ENCODE results near the gene EML3. TPM values are rescaled to one million over a fixed set of nuclear protein-coding genes. Genes with fewer than 3 reads are reported as not detected.

The EML3 gene
- total RNA-seq, 1 experiment from 2014 or later: 43.7 TPM

DNA sequence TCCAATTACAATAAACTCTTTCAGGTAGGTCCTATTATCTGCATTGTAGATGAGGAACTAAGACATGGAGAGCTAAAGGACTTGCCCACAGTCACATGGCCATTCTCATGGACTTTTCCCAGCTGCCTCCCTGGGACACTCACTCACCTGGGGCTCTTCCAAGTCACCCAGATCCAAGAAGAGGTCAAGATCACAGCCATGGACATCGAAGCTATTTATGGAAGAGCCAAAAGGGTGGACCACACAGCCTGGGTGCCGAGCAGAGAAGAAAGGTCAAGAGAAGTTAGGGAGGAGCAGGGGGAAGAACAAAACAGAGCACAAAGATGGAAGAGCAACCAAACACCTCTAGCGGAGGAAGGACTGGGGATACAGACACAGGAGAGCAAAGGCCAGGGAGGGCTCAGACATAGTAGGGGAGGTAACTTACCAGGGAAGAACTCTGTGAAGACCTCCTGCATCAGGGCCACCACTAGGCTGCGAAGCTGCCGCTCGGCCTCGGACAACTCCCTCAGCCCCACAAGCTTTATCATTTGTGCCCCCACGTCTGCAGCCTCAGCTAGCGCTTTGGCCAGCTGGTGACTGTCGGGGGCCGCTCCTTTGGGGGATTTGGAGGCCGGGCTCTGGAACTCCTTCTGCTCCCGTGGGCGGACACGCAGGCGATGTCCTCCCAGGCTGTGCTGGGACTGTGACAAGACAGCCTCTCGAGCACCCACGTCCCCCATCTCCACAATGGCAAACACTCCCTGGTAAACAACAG is 31.4 kb downstream of the EML3 start:
- TF ChIP-seq, protein P1, sequence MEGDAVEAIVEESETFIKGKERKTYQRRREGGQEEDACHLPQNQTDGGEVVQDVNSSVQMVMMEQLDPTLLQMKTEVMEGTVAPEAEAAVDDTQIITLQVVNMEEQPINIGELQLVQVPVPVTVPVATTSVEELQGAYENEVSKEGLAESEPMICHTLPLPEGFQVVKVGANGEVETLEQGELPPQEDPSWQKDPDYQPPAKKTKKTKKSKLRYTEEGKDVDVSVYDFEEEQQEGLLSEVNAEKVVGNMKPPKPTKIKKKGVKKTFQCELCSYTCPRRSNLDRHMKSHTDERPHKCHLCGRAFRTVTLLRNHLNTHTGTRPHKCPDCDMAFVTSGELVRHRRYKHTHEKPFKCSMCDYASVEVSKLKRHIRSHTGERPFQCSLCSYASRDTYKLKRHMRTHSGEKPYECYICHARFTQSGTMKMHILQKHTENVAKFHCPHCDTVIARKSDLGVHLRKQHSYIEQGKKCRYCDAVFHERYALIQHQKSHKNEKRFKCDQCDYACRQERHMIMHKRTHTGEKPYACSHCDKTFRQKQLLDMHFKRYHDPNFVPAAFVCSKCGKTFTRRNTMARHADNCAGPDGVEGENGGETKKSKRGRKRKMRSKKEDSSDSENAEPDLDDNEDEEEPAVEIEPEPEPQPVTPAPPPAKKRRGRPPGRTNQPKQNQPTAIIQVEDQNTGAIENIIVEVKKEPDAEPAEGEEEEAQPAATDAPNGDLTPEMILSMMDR (IDR thresholded peaks at IDR 0.05; ENCODE audit: unreplicated experiment): no peak
- peaks cover 84% of the 10 kb centered on the region for H3K36me3 Mint-ChIP-seq (ENCODE audit: insufficient read depth, unreplicated experiment)
- ChIA-PET CTCF (interaction anchor here (0.7 kb wide), 1 partner anchor 21 kb away, joined by 3 read pairs; no protein-coding TSS in a partner anchor), POLR2A (interaction anchor here (0.7 to 4.6 kb wide), 3 partner anchors 7 to 10 kb away, joined by 3 to 22 read pairs (median 5); partner anchors contain the start of genes EEF1G and TUT1)
- no peak overlapping the region for H3K4me3 Mint-ChIP-seq (ENCODE audit: unreplicated experiment)
- no TSS peak for BruUV-seq (replicated peaks)
- no peak for DNase-seq (ENCODE audit: unreplicated experiment)
- no peak overlapping the region for H3K27ac Mint-ChIP-seq (ENCODE audit: low read depth, unreplicated experiment)
- H3K27me3 Mint-ChIP-seq (ENCODE audit: insufficient read depth, unreplicated experiment): no peaks in the 10 kb centered on the region
- no peaks in the 10 kb centered on the region for H3K9me3 Mint-ChIP-seq (ENCODE audit: unreplicated experiment)
- no peaks in the 10 kb centered on the region for H3K4me1 Mint-ChIP-seq (ENCODE audit: insufficient read depth, unreplicated experiment)
- intact Hi-C loops (cut with micrococcal nuclease): no loop called here

DNA sequence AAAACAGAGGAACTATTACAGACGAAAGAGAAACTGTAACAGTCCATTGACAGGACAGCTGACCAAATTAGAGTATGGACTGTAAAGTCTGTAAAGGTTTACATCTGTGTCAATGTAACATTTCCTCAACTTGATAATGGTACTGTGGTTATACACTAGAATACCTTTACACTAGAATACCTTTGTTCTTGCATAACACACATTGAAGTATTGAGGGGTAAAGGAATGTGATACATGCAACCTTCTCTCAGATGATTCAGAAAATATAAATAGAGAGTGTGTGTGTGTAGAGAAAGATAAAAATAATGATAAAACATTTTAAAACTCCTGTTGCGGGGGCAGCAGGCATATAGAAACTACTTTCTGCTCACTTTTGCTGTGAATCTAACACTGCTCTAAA is 33.3 kb downstream of the EML3 start:
- Mint-ChIP-seq H3K27ac (ENCODE audit: low read depth, unreplicated experiment) (no peak overlapping the region), H3K27me3 (ENCODE audit: insufficient read depth, unreplicated experiment) (no peaks in the 10 kb centered on the region), H3K36me3 (ENCODE audit: insufficient read depth, unreplicated experiment) (peaks cover 69% of the 10 kb centered on the region), H3K4me1 (ENCODE audit: insufficient read depth, unreplicated experiment) (peaks cover 13% of the 10 kb centered on the region), H3K4me3 (ENCODE audit: unreplicated experiment) (no peak overlapping the region), H3K9me3 (ENCODE audit: unreplicated experiment) (no peaks in the 10 kb centered on the region)
- intact Hi-C loops (cut with micrococcal nuclease): no loop called here
- CTCF ChIA-PET: no interaction called here
- TF ChIP-seq, protein P1 (IDR thresholded peaks at IDR 0.05; ENCODE audit: unreplicated experiment): no peak
- no TSS peak for BruUV-seq (replicated peaks)
- DNase-seq (ENCODE audit: unreplicated experiment): no peak
- POLR2A ChIA-PET: interaction anchor here (0.7 to 4.6 kb wide), 3 partner anchors 12 to 1696 kb away, joined by 4 to 22 read pairs (median 4); partner anchors contain the start of gene TUT1

DNA sequence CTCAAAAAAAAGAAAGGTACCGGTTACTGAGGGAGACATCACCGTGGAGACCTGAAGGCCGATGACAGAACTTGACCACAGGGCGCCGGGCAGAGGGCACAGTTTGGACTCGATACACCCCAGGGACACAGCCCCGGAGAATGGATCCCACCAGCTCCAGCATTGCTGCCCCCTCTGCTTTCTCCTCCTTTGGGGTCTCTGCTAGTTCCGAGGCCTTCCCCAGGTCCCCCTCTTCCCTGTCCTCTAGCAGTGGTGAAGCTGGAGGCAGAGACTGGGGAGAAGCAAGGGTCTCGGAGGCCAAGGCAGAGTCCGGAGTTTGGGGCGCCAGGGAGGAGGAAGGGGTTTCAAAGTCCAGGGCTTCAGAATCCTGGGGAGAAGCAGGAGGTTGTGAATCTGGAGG is 34.0 kb downstream of the EML3 start:
- H3K27ac Mint-ChIP-seq (ENCODE audit: low read depth, unreplicated experiment): no peak overlapping the region
- BruUV-seq (replicated peaks): no TSS peak
- H3K36me3 Mint-ChIP-seq (ENCODE audit: insufficient read depth, unreplicated experiment): peaks cover 68% of the 10 kb centered on the region
- CTCF ChIA-PET: interaction anchor here (0.7 to 0.9 kb wide), 2 partner anchors 18 to 303 kb away, joined by 3 to 4 read pairs; no protein-coding TSS in a partner anchor
- POLR2A ChIA-PET: interaction anchor here (0.7 to 4.6 kb wide), 3 partner anchors 13 to 1697 kb away, joined by 4 to 22 read pairs (median 4); partner anchors contain the start of gene TUT1
- no peaks in the 10 kb centered on the region for H3K9me3 Mint-ChIP-seq (ENCODE audit: unreplicated experiment)
- H3K4me1 Mint-ChIP-seq (ENCODE audit: insufficient read depth, unreplicated experiment): peaks cover 13% of the 10 kb centered on the region
- H3K4me3 Mint-ChIP-seq (ENCODE audit: unreplicated experiment): no peak overlapping the region
- intact Hi-C loops (cut with micrococcal nuclease): no loop called here
- H3K27me3 Mint-ChIP-seq (ENCODE audit: insufficient read depth, unreplicated experiment): no peaks in the 10 kb centered on the region
- TF ChIP-seq, protein P1 (IDR thresholded peaks at IDR 0.05; ENCODE audit: unreplicated experiment): no peak
- DNase-seq (ENCODE audit: unreplicated experiment): no peak

DNA sequence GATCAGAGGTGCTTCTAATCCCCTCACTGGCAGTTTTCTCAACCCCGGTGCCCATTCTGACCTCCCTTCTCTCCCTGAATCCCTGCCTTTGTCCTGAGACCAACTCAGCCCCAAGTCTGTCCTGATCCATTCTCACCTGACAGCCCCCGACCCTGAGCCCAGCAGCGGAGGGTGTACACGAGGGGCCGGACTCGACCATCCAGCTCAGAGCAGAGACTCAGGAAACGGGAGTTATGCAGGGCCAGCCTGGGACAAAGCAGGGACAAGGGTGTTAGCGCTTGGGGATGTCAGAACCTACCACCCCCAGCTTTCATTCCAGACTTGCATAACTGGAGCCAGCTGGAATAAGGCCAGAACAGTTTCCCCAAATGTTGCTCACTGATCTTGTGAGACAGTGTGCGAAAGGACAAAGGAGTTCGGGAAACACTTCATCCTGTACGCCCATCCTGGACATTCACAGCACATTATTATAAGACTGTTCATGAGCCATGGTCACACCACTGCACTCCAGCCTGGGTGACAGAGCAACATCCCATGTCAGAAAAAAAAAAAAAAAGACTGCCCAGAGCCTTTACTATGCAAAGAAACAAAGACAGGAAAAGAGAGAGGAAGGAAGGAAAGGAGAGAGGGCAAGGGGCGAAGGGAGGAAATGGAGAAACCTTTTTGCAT is 35.4 kb downstream of the EML3 start:
- peaks cover 15% of the 10 kb centered on the region for H3K4me1 Mint-ChIP-seq (ENCODE audit: insufficient read depth, unreplicated experiment)

More for the DNA sequence above, 35.4 kb downstream of the EML3 start:
- TF ChIP-seq, protein P1 (IDR thresholded peaks at IDR 0.05; ENCODE audit: unreplicated experiment): no peak
- BruUV-seq (replicated peaks): no TSS peak
- POLR2A ChIA-PET: interaction anchor here (4.6 kb wide), 1 partner anchor 14 kb away, joined by 22 read pairs; the partner anchor contains the start of gene TUT1
- no peaks in the 10 kb centered on the region for H3K27me3 Mint-ChIP-seq (ENCODE audit: insufficient read depth, unreplicated experiment)
- DNase-seq (ENCODE audit: unreplicated experiment): no peak
- intact Hi-C loops (cut with micrococcal nuclease): no loop called here
- CTCF ChIA-PET: interaction anchor here (0.6 kb wide), 2 partner anchors 24 to 328 kb away, joined by 3 read pairs; no protein-coding TSS in a partner anchor
- H3K9me3 Mint-ChIP-seq (ENCODE audit: unreplicated experiment): no peaks in the 10 kb centered on the region
- no peak overlapping the region for H3K27ac Mint-ChIP-seq (ENCODE audit: low read depth, unreplicated experiment)
- no peak overlapping the region for H3K4me3 Mint-ChIP-seq (ENCODE audit: unreplicated experiment)
- peaks cover 68% of the 10 kb centered on the region for H3K36me3 Mint-ChIP-seq (ENCODE audit: insufficient read depth, unreplicated experiment)
